HFFc6 (cell line): ENCODE data around the gene CALML3. TPM values are rescaled to one million over a fixed set of nuclear protein-coding genes. Genes with fewer than 3 reads are reported as not detected.
A peak's percentile ranks its signal among the peaks of the same experiment; 100 is the strongest.

Source experiments
- DNase-seq: peaks from one replicate; pipeline ENCODE4 v3.0.0-alpha.2; 2018
- H3K27ac Mint-ChIP-seq: 2 replicates; pipeline ENCODE4 v1.8.0; 2020; ENCODE audit warnings: mild to moderate bottlenecking, mixed read lengths
- H3K27me3 Mint-ChIP-seq: 2 replicates; pipeline ENCODE4 v1.8.0; 2021; ENCODE audit warnings: mild to moderate bottlenecking, moderate library complexity, mixed read lengths; ENCODE audit not compliant: insufficient read depth
- H3K36me3 Mint-ChIP-seq: 2 replicates; pipeline ENCODE4 v1.8.0; 2021; ENCODE audit warnings: low read depth, mixed read lengths
- H3K4me1 Mint-ChIP-seq: 2 replicates; pipeline ENCODE4 v1.8.0; 2020; ENCODE audit warnings: low read depth, mixed read lengths
- H3K4me3 Mint-ChIP-seq: 2 replicates; pipeline ENCODE4 v1.8.0; 2020; ENCODE audit warnings: mild to moderate bottlenecking, moderate library complexity, mixed read lengths
- H3K9me3 Mint-ChIP-seq: 2 replicates; pipeline ENCODE4 v1.8.0; 2020; ENCODE audit warnings: mild to moderate bottlenecking, mixed read lengths
- total RNA-seq, 6 experiments: library from RNA; stranded (reverse); fragmentation: NEBNext Ultra II Directional; extraction: Animal tissue kit (Norgen Biotek cat#: 25700); gene quantifications; 2 replicates in 1 of 6; 3 replicates in 5 of 6; pipeline ENCODE4 v1.2.3, GENCODE V29; 2021
- TF ChIP-seq, protein P1 (sequence below): fragments of 200-600 bp; sonication (generic); IDR thresholded peaks from 2 replicates; pipeline ENCODE4 v1.5.0; 2021; ENCODE audit warnings: antibody characterized with exemption, mild to moderate bottlenecking

Gene CALML3
- total RNA-seq, 6 experiments from 2014 or later, result not detected

- H3K4me1 Mint-ChIP-seq, result peaks cover 55% of the 10 kb centered on the region
- peaks cover 3% of the 10 kb centered on the region for H3K27me3 Mint-ChIP-seq
- H3K9me3 Mint-ChIP-seq, result no peaks in the 10 kb centered on the region
- DNase-seq, result no peak
- TF ChIP-seq, protein P1, sequence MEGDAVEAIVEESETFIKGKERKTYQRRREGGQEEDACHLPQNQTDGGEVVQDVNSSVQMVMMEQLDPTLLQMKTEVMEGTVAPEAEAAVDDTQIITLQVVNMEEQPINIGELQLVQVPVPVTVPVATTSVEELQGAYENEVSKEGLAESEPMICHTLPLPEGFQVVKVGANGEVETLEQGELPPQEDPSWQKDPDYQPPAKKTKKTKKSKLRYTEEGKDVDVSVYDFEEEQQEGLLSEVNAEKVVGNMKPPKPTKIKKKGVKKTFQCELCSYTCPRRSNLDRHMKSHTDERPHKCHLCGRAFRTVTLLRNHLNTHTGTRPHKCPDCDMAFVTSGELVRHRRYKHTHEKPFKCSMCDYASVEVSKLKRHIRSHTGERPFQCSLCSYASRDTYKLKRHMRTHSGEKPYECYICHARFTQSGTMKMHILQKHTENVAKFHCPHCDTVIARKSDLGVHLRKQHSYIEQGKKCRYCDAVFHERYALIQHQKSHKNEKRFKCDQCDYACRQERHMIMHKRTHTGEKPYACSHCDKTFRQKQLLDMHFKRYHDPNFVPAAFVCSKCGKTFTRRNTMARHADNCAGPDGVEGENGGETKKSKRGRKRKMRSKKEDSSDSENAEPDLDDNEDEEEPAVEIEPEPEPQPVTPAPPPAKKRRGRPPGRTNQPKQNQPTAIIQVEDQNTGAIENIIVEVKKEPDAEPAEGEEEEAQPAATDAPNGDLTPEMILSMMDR, result no peak
- peak overlapping the region; percentile 88 for H3K27ac Mint-ChIP-seq
- H3K4me3 Mint-ChIP-seq, result peak overlapping the region; percentile 63
- H3K36me3 Mint-ChIP-seq, result no peaks in the 10 kb centered on the region
Observed at GRCh38 chr10:5560142-5560816, 35.5 kb downstream of the CALML3 start.

DNA sequence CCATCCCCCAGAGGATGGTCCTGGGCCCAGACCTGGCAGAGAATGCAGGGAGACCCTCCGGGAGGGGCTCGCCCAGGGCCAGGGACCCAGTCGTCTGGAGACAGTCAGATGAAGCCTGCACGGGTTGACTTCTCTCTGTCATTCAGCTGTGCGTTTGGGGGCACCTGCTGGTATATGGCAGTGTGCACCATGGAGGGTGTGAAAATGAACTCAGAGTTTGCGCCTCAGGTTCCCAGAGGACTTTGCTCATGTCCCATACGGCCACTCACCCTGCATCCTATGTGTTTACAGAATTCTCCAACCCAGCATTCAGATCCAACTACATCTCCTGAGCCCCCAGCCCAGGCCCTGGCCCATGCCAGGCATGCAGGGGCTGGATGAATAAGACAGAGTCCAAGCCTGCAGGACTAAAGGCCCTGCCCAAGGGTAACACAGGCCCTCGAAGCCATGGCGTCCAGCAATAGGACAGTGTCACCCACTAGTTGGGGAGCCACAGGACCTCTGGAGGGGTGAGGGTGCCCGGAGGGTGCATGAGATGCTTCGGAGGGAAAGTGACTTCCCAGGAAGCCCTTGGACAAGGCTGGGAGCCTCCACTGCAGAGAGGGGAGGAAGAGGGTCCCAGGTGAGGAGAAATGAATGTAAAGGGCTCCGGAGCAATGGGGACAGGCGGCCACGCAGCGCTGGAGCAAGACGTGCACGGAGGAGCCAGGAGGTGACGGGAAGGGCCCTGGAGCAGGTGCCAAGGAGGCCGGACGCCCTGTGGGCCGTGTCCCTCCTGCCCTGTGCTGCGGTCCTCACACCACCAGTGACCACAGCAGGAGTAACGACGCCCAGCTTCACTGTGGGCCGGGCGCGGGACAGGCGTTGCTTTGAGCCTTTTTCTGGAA is 36.3 kb downstream of the CALML3 start:
- no peaks in the 10 kb centered on the region for H3K36me3 Mint-ChIP-seq
- DNase-seq, result no peak
- peak overlapping the region; percentile 88 for H3K27ac Mint-ChIP-seq
- peak overlapping the region; percentile 63; the same call in 1 of the 2 replicates for H3K4me3 Mint-ChIP-seq
- no peaks in the 10 kb centered on the region for H3K9me3 Mint-ChIP-seq
- TF ChIP-seq, protein P1, result no peak
- H3K4me1 Mint-ChIP-seq, result peaks cover 63% of the 10 kb centered on the region
- peaks cover 3% of the 10 kb centered on the region for H3K27me3 Mint-ChIP-seq

DNA sequence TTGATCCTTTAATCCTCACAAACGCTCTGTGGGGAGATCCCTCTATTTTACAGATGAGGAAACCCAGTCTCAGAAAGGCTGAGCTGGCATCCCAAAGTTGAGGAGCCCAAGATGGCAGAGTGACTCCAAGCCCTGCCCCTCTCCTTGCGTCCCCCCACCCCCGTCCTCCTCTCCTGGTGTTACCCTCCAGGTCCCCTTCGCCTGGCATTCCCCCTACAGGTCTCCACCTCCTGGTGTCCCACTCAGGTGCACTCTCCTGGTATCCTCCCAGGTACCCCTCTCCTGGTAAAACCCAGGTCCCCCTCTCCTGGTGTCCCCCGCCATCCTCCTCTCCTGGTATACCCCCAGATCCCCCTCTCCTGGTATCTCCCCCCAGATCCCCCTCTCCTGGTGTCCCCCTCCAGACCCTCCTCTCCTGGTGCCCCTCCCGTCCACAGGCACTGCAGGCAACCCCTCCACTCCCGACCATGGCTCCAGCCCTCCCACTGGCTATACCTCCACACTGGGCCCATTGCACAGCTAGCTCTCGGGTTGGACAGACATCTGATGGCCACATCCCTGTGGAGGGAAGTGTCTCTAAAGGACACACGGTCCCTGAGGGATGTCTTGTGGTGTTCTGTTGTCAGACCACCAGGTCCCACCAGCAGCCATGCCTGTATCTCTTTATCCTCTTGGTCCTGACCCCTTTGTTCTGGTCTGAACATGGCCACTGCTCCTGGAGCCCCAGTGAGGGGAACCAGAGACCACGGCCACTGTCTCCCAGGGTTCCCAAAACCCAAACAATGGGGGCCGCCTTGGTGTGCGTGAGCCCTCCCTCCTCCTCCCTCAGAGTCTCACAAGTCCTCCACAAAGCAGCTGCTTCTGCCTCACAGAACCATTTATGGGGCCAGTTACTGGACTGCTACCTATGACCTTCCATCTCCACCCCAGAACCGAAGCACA is 37.2 kb downstream of the CALML3 start:
- no peak for DNase-seq
- Mint-ChIP-seq H3K4me3 (no peak overlapping the region), H3K36me3 (no peaks in the 10 kb centered on the region), H3K27me3 (peaks cover 3% of the 10 kb centered on the region), H3K27ac (peak overlapping the region; percentile 30), H3K9me3 (no peaks in the 10 kb centered on the region), H3K4me1 (peaks cover 72% of the 10 kb centered on the region)
- TF ChIP-seq, protein P1, result no peak

- no peak for DNase-seq
Observed at GRCh38 chr10:5563321-5563961, 38.7 kb downstream of the CALML3 start.

More at GRCh38 chr10:5563321-5563961, 38.7 kb downstream of the CALML3 start:
- no peaks in the 10 kb centered on the region for H3K36me3 Mint-ChIP-seq
- H3K27me3 Mint-ChIP-seq, result peaks cover 3% of the 10 kb centered on the region
- TF ChIP-seq, protein P1, result no peak
- H3K9me3 Mint-ChIP-seq, result no peaks in the 10 kb centered on the region
- H3K4me1 Mint-ChIP-seq, result peaks cover 73% of the 10 kb centered on the region
- H3K27ac Mint-ChIP-seq, result peak overlapping the region; percentile 97
- H3K4me3 Mint-ChIP-seq, result peak overlapping the region; percentile 67
